Chondrocyte (in vitro differentiated cells): Measurements from ENCODE around the gene MB. TPM values are rescaled to one million over a fixed set of nuclear protein-coding genes. Genes with fewer than 3 reads are reported as not detected.
A peak's percentile ranks its signal among the peaks of the same experiment; 100 is the strongest.

Experiments used
- DNase-seq: peaks from one replicate; pipeline ENCODE4 v3.0.0; 2021; ENCODE audit warnings: mixed read lengths, low spot score
- H3K27ac Mint-ChIP-seq: one replicate; pipeline ENCODE4 v1.8.0; 2021; ENCODE audit warnings: mild to moderate bottlenecking, moderate library complexity, mixed read lengths; ENCODE audit not compliant: unreplicated experiment
- H3K27me3 Mint-ChIP-seq: 2 replicates; pipeline ENCODE4 v1.8.0; 2021; ENCODE audit warnings: low read depth, mixed read lengths
- H3K36me3 Mint-ChIP-seq: 2 replicates; pipeline ENCODE4 v1.8.0; 2021; ENCODE audit warnings: low read depth, mixed read lengths
- H3K4me1 Mint-ChIP-seq: 2 replicates; pipeline ENCODE4 v1.8.0; 2021; ENCODE audit warnings: low read depth, mild to moderate bottlenecking, mixed read lengths
- H3K4me3 Mint-ChIP-seq: one replicate; pipeline ENCODE4 v1.8.0; 2021; ENCODE audit warnings: mild to moderate bottlenecking, moderate library complexity, mixed read lengths; ENCODE audit not compliant: unreplicated experiment
- H3K9me3 Mint-ChIP-seq: 2 replicates; pipeline ENCODE4 v1.8.0; 2021; ENCODE audit warnings: low read depth, mixed read lengths
- total RNA-seq: library from RNA; stranded (reverse); gene quantifications from 3 replicates; pipeline ENCODE4 v1.2.1, GENCODE V29; 2021
- TF ChIP-seq, protein P1 (sequence below): fragments of 200-600 bp; sonication (generic); IDR thresholded peaks from 2 replicates; pipeline ENCODE4 v1.5.0; 2021; ENCODE audit warnings: antibody characterized with exemption, mild to moderate bottlenecking, moderate library complexity

Gene MB
- total RNA-seq, 1 donor from 2014 or later = not detected

DNA sequence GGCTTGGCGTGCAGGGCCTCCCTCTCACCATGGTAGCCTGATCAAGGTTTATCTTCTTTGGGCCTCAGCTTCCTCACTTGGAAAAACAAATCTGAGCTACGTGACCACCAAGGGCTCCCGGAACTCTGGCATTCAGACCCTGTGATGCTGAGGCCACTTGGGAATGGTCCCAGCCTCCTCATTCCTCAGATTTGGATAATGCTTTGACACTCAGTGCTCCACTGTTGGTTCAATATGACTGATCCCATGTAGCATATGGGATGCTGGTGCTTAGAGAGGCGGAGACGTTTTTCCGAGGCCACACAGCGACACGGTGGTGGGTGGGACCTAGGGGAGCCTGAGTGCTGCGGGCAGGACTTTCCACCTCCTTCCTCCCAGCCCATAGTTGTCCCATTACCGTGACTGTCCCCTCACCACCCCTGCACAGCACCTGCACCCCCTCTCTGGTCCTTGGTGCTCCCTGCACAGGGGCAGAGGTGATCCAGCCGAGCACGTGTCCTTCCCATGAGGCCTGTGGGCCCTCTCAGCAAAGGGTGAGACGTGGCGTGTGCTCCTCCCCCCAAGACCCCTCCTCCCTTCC is 23.1 kb downstream of the MB start:
- TF ChIP-seq, protein P1, sequence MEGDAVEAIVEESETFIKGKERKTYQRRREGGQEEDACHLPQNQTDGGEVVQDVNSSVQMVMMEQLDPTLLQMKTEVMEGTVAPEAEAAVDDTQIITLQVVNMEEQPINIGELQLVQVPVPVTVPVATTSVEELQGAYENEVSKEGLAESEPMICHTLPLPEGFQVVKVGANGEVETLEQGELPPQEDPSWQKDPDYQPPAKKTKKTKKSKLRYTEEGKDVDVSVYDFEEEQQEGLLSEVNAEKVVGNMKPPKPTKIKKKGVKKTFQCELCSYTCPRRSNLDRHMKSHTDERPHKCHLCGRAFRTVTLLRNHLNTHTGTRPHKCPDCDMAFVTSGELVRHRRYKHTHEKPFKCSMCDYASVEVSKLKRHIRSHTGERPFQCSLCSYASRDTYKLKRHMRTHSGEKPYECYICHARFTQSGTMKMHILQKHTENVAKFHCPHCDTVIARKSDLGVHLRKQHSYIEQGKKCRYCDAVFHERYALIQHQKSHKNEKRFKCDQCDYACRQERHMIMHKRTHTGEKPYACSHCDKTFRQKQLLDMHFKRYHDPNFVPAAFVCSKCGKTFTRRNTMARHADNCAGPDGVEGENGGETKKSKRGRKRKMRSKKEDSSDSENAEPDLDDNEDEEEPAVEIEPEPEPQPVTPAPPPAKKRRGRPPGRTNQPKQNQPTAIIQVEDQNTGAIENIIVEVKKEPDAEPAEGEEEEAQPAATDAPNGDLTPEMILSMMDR = no peak
- H3K9me3 Mint-ChIP-seq = no peaks in the 10 kb centered on the region
- H3K27ac Mint-ChIP-seq = no peak overlapping the region
- H3K36me3 Mint-ChIP-seq = no peaks in the 10 kb centered on the region
- H3K27me3 Mint-ChIP-seq = no peaks in the 10 kb centered on the region
- H3K4me3 Mint-ChIP-seq = no peak overlapping the region
- peaks cover 15% of the 10 kb centered on the region for H3K4me1 Mint-ChIP-seq
- peak; percentile 66 for DNase-seq

DNA sequence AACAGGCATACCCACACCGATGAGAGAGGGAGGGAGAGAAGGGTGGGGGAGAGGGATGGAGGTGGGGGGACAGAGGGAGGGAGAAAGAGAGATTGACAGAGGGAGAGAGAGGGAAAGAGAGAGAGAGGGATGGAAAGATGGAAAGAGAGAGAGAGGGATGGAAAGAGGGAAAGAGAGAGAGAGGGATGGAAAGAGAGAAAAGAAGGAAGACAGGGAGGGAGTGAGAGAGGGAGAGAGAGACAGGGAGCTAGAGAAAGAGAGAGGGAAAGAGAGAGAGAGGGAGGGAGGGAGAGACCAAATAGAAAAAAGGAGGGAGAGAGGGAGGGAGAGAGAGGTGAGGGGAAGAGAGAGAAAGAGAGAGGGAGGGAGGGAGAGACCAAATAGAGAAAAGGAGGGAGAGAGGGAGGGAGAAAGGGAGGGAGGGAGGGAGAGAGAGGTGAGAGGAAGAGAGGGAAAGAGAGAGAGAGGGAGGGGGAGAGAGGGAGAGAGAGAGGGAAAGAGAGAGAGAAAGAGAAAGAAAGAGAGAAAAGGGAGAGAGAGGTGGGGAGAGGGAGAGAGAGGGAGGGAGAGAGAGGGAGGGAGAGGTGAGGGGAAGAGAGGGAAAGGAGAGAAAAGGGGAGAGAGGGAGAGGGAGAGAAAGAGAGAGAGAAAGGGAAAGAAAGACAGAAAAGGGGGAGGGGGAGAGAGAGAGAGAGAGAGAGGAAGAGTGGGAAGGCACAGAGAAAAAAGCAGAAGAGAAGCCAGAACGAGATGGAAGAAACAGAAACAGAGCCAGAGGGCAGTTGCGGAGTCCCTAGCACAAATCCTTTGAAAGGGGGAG is 23.8 kb downstream of the MB start:
- no peaks in the 10 kb centered on the region for H3K9me3 Mint-ChIP-seq
- DNase-seq = no peak
- H3K27ac Mint-ChIP-seq = no peak overlapping the region
- no peaks in the 10 kb centered on the region for H3K36me3 Mint-ChIP-seq
- no peak overlapping the region for H3K4me3 Mint-ChIP-seq
- TF ChIP-seq, protein P1 = no peak
- H3K27me3 Mint-ChIP-seq = no peaks in the 10 kb centered on the region
- H3K4me1 Mint-ChIP-seq = peaks cover 20% of the 10 kb centered on the region

DNA sequence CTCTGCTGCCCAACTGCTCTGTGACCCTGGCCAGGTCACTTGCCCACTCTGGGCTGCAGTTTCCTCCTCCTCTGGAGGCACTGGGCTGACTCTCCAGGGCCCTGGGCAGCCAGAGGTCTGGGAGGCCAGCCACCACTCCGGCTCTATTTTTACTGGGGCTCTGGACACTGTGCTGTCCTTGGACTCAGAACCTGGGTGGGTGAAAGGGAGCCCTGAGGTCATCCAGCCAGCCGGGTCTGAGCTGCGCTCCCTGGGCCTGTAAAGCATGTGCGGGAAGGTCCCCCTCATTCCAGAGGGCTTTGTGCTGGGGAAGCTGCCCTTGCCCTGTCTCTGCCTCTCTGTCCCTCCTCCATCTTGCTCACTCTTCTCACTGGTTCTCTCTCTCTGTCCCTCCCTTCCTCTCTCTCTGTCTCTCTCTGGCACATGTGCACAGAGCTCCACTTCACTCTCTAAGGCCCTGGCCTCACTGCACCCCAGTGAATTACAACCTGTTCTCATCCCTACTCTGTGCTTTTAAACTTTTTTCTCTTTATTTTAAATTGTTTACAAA is 24.6 kb downstream of the MB start:
- no peaks in the 10 kb centered on the region for H3K36me3 Mint-ChIP-seq

DNA sequence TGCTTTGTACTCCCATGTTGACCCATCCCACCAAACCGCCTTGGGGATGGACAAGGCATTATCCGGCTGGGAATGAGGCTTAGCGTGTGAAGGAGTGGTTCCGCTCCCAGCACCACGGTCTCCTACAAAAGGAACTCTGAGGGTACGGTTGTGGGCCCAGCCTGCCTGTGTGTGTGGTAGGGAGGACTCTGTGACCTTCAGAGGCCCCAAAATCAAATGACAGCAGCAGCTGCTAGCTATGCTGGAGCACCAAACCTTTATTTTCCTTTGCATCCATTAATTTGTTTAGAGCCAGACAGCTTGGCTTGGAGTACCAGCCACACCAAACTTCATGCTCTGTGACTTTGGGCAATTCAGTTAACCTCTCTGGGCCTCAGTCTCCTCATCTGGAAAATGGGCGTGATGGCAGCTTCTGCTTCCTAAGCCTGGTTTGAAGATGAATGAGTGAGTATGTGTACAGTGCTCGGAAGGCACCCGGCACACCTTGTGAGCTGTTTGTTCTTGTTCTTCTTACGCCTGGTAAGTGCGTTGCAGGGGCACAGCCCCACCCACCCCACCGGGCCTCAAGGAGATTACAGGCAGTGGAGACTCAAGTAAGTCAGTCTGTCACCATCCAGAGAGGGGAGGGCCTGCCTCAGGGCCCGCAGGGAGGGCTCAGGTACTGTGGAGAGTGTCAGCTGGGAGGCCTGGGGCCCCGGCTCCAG is 25.3 kb downstream of the MB start:
- Mint-ChIP-seq H3K9me3 (peaks cover 2% of the 10 kb centered on the region), H3K27ac (no peak overlapping the region), H3K4me1 (peaks cover 31% of the 10 kb centered on the region), H3K36me3 (no peaks in the 10 kb centered on the region), H3K27me3 (no peaks in the 10 kb centered on the region), H3K4me3 (no peak overlapping the region)
- DNase-seq = no peak
- TF ChIP-seq, protein P1 = no peak

More for the DNA sequence above, 24.6 kb downstream of the MB start:
- DNase-seq = no peak
- no peak overlapping the region for H3K4me3 Mint-ChIP-seq
- no peak overlapping the region for H3K27ac Mint-ChIP-seq
- TF ChIP-seq, protein P1 = no peak
- H3K27me3 Mint-ChIP-seq = no peaks in the 10 kb centered on the region
- H3K4me1 Mint-ChIP-seq = peaks cover 27% of the 10 kb centered on the region
- no peaks in the 10 kb centered on the region for H3K9me3 Mint-ChIP-seq
